GM18519 (cell line): ENCODE measurements around the gene SCN5A.

Experiments
- ATAC-seq: cut with Tn5 transposase; IDR thresholded peaks from one replicate; pipeline ENCODE4 v1.9.1; 2021; ENCODE audit warnings: mild to moderate bottlenecking, moderate library complexity; ENCODE audit not compliant: unreplicated experiment, low FRiP score

SCN5A gene

DNA sequence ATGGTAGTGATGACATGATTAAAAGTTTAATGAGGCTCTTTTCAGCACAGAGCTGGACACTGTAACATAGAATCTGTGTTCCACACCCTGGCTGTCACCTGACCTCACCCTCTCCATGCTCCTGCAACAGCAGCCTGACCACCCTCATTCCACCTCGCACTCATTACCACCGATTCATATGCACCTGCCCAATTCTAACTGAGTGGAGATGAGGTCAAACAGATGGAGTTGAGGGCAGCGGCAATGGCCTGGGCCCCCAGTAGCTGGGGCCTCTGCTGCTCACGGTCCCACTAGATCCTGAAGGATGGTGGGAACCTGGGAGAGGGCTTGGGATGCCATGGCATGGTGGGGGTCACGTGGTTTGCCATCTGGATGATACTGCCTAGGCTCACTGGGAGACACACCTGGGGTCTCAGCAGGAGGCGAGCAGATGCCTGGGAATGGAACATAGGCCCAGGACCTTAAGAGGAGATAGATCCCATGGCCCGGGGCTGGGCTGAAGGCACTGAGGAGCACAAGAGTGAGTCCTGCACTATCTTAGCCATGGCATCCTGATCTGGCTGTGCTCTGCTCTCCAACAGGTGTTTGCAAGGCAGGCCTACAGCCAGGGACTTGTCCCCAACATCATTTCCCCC, 1.3 kb downstream of the SCN5A start:
- ATAC-seq, result no peak

DNA sequence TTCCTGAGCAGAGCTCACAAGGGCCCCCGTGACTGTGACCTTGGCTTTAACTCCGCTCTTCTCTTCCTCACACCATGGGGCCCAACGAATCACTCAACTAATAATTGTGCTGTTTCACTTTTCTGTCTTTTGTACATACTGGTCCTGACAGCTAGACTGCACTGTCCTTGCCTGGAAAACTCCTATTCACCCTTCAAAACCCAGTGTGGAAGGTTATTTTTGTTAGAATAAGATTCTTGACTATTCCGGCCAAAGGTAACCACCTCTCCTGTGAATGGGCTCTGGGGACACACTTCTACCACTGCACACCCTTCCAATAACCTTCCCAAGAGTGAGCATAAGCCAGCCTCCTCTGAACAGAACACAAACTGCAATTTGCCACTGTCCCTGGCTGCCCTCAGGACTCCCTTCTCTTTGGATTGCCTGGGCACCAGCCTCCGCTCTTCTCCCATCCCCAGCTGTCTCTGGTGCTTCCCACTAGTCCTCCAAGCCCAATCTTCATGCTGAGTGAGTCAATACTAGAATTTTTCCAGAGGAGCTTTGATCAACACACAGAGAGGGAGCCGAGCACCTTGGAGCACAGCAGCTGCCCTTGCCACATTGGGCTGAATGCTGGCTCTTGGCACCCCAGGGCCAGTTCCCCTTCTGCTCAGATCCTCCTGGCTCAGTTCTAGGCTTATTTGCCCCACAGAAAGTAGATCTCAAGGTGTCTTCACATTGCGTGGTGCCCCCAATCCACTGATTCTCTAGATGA, 2.1 kb downstream of the SCN5A start:
- ATAC-seq, result no peak

DNA sequence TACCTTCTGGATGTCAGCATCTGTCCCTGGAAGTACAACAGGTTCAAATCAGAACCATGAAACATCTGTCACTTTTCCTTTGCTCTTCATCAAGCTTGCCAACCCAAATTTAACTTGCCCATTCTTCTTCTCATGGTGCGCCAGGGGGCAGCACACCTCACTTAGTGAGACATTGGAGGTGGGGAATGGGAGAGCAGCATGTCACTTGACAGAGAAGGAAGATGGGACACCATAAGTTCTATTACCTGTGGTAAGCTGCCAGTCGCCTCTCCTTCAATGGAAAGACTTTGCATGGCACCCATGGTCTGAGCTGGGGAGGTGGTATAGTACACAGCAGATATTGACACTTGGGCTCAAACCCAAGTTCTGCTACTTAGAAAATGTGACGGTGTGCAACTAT, 2.9 kb downstream of the SCN5A start:
- no peak for ATAC-seq

DNA sequence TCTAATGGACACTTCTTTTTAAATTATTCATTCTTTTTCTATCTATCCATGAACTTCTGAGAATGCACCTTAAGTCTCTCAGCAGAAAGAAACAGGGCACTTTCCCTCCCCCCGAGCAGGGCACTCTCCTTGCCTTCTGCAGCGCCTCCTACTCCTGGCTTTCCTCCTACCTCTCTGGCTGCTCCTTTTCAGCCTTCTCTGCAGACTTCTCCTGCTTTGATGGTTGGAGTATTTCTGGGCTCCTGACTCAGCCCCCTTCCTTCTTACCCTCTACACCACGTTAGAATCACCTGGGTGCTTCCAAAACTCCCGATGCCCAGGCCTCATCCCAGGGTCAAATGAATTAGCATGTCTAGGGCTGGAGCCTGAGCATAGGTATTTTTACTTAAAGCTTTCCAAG, 3.4 kb downstream of the SCN5A start:
- no peak for ATAC-seq

DNA sequence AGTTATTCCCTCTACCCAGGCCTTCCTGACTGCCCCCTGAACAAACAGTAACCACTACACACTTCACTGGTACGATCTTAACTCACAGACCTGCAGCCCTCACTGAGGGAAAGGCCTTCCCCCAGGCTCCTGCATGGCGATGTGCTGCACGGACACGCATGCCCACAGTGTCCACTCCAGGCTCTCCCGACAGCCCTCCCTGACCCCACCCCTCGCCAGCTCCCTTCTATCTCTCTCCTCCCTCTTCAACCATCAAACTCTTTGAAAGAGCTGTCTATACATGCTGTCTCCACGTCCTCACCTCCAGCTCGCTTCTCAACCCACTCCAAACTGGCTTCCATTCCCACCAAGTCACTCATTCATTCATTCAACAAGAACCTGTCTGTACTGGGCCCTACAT, 3.9 kb downstream of the SCN5A start:
- no peak for ATAC-seq

DNA sequence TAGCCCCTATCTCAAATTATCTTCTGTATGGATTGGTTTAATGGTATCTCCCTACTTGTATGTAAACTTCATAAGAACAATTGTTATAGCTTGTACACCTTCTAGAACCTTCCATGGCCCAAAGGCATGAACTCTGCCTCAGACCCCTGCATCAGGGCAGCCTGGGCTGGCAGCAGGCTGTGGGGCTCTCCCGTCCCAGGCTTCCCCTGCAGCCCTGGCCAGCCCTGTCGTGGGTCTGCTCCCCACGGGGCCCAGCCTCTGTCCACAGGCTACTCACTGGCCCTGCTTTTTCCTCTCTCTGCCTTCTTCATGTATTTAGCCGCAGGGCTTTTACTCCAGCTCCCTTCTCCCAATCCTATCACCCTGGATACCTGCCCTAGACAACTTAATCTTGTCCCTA, 4.4 kb downstream of the SCN5A start:
- no peak for ATAC-seq

DNA sequence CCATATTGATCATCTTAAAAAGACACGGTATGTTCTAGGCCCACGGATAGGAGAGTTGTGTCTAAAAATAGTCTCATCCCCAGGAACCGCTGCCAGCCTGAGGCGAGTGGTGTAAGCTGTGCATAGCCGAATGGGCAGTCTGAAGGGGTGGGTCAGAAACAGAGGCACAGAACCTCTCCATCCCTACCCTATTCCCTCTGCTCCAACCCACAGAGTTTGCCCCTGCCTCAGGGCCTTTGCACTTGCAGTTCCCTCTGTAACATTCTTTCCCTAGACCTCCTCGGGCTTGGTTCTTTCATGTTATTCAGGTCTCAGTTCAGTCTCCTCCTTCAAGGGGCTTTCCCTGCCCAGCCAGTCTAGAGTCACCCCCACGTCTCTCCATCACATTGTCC, 4.8 kb downstream of the SCN5A start:
- ATAC-seq, result no peak

DNA sequence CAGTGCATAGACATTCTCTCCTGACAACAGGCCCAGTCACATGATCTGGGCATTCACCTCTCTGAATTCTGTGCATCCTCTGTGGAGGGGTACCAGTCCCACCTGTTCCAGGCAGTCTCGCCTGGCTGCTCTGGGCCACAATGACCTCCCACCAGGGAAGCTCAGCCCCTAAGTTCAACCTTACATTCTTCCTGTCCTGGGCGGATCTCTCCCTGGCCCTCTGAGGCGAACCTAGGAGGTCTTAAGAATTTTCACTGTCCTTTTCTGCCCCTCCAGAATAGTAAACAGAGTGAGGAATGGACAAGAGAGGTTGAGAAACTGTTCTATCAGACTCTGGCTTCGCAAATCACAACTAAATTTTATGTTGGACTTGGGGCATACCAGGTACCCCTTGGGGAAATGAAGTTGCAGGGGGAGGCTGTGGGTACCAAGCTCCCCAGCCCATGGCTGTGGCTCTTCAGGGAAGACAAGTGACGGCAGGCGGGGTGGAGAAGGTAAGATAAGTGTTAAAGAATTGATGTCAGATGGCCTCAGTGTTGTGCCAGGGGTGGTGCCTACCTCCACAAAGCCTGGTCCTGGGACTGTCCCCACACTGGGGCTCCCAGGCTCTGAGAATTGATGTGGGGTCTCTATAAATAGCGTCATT, 5.3 kb downstream of the SCN5A start:
- no peak for ATAC-seq

DNA sequence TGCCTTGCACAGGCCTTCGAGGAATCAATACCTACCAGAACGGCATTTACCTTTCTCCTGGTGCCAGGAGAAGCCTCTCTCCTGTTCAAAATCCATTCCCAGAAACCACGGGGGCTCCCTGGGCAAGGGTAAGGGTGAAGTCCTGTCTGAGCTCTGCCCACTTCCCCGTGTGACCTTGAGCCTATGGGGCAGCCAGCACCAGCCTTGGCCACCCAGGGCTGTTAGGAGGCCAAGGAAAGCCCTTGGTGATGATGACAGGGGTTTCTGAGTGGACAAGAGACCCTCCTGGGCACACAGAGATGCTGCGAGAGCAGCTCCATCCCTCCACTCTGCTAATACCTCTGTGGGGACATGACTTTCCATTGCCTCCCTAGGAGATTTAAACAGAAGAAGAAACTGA, 5.9 kb downstream of the SCN5A start:
- no peak for ATAC-seq

DNA sequence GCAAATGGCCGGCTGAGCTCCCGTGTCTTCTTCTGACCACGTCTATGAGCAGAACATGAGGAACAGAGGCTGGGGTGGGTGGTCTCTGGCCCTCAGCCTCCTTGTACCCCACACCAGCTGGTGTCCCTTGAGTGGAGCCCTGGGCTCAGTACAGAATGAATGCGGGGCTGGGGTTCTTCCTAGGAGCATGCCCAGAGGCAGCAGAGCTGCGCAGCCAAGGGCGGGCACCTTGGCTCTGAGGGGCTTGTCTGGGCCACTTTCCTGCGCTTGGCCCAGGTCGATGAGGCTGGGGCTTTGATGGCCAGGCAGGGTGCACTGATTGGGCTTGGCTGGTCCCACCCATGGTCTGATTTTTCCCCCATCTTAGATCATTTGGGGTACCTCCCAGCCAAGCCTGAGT, 6.4 kb downstream of the SCN5A start:
- ATAC-seq, result no peak

DNA sequence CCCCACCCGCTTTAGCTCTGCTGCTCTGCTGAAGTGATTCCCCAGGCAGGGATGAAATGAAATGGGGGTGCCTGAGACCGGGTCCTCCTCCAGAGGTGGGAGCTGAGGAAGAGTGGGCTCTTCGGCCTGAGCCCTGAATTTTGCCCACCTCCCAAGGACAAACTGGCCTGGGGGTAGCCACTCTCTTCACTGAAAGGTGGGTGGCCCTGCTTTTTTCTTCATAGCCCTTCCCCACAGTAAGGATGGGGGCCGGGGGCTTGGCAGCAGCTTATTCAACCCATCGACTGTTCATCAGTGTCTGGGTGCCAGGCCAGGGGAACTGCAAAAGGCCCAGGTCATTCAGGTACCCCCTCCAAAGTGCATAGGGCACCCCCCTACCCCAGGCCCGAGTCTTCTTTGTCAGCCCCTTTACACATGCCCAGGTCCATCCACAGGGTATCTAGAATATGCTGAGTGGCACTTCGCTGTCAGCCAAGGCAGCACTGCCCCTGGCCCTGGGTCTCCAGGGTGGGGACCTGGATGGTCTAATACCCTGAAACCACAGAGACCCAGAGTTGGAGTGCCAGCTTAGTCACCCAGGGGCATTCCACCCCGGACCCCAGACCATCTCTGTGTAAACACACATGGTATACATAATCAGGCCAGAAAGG, 7.9 kb downstream of the SCN5A start:
- ATAC-seq, result no peak

DNA sequence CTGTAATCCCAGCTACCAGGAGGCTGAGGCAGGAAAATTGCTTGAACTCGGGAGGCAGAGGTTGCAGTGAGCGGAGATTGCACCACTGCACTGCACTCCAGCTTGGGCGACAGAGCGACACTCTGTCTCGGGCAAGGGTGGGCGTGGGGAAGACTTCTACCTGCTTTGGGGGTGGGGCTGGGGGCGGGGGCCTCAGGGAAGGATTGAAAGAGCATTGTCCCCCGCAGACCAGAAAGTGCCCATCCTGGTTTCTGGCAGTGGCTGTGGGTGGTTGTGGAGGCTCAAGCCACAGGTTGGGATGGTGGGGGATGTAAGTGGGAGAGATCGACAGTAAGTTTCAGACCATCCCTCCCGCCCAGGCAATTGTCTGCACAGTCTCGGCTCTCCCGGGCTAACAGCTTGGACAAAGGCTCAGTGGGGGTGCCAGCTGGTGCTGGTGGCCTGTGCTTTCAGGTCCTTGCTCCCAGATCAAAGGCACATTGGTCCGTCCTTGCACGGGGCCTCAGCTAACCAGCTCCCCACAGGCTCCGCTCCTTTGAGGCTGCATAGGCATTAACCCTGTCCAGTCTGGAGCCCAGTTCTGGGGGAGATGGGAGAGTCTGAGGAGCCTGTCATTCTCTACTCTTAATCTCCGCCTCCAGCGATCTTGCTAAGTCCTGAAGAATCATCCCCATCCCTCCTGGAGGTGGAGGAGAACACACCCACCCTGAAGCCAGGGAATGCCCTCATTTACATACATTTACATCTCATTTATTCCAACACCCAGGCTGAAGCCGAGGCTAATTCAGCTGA, 8.6 kb downstream of the SCN5A start:
- ATAC-seq, result no peak

DNA sequence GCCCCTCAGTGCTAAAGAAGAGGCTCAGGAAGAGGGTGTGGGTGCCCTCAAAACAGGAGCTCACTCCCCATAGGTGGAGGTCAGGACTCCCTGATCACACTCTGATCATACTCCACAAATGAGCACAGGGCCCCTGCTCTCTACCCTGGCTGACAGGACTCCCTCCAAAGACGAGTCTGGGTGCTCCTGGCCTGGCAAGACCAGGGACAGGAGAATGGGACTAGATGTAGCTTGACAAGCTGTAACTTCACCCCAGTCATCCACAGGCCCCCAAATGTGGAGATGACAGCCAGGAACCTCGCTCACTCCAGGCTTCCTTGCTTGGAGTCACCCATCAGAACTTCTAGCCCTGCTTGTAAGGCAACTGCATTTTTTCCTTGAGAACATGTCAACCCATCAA, 11.1 kb downstream of the SCN5A start:
- no peak for ATAC-seq

DNA sequence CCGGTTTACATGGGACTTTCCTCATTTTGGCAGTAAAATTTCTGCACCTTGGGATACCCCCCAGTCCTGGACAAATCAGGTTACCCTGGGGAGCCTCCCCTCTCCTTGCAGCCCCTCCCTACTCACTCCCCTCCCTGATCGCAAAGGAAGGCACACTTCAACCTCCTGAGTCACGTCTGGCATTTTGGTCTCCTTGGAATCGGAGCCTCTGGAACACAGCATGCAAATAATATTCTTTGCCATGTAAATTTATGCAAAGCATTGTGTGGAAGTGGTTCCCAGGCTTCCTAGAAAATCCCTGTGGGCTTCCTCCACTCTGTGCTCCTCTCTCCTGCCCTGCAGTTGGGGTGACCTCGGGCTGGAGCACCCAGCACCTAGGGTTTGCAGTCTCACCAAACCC, 11.6 kb downstream of the SCN5A start:
- no peak for ATAC-seq

DNA sequence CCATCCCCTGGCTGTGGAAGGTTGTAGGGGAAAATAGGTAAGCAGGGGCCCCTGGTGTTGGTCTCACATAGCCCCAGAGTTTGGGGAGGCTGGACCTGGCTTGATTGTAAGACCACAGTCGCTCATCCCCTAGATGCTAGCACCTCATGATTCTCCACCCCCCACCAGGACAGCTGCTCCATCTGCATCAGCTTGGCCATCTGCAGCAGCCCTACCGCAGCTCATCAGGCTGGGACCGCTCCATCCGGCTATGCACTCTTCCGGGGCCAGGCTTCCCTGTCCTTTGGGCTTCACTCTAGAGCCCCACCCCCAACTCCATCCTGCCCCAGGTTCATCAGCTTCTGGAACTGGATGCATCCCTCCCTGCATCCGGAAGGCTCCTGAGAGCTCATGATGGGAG, 12.6 kb downstream of the SCN5A start:
- ATAC-seq, result no peak

DNA sequence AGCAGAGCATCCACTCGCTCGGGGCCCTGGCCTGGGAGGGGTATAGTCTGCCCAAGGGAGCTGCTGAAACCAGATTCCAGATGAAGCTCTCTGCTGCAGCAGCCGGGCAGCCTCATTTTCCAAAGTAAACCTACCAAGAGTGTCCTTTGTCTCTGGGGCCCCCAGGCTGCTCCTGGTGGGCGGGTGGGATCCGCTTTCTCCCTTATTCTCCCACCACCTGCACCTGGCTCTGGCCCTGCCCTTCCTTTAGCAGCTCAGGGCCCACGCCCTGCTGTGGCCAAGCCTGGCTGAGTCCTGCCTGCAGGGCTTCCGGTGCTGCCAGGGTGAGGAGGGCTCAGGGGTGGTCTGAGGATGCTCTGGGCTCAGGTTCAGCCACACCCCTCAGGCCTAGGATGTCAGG, 13.0 kb downstream of the SCN5A start:
- no peak for ATAC-seq

DNA sequence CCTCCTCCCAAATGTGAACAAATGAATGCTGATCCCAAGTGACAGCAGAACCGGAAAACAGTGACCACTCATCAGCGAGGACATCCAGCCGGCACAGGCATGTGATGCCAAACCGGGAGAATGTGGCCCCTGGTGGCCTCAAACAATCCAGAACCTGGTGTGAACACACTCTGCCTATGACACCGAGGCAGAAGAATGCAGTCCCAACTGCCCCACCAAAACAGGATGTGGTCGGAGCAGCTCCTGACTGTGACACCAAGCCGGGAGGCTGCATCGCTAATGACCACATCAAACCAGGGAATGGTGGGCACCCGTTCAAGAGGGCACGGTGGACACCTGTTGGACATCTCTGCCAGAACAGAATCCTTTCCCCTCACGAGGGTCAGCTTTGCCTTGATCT, 15.4 kb downstream of the SCN5A start:
- no peak for ATAC-seq

DNA sequence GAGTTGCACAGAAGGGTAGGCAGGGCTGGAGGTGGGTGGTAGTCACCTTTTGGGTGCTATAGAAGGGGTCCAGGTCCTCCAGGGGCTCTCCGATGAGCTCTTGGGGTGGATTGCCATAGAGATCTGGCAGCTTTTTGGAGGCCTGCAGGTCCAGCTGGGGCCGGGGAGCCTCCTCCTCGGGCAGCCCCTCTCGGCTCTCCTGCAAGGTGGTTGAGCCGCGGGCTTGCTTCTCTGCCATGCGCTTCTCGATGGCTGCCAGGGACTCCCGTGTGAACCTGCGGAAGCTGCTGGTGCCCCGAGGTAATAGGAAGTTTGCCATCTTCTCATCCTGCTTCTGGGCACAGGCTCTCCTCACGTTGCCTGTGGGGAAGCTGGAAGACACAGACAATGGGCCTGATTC, 16.5 kb downstream of the SCN5A start:
- no peak for ATAC-seq

DNA sequence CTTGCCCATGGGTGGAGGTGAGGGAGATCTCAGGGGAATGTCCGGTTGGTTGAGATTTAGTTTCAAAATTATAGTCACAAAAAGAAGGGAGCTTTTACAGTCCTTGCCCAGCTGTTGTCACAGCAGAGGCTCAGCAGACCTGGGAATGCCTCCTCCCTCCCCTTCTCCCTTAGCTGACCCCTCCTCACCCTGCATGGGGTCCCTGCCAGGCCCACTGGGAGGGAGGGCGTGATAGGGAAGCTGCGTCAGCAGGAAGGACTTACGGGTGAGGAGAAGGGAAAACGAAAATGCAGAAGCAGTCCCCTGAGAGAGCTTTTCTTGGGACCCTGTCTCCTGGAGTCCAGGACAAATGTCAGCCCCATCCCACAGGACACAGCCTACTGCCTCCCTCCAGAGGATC, 18.9 kb downstream of the SCN5A start:
- no peak for ATAC-seq

DNA sequence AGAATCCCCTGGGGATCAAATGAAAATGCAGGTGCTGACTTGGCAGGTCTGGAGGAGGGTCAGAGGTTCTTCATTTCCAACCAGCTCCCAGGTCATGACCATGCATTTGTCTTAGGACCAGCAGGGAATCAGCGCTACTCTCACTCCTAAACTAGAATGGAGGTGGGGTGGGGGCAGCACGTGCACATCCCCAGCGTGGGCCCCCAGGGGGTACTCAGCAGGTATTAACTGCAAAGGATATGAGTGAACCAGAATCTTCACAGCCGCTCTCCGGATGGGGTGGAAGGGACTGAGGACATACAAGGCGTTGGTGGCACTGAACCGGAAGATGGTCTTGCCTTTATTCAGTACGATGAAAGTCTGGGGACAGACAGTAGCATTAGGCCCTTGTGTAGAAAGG, 19.4 kb downstream of the SCN5A start:
- no peak for ATAC-seq

DNA sequence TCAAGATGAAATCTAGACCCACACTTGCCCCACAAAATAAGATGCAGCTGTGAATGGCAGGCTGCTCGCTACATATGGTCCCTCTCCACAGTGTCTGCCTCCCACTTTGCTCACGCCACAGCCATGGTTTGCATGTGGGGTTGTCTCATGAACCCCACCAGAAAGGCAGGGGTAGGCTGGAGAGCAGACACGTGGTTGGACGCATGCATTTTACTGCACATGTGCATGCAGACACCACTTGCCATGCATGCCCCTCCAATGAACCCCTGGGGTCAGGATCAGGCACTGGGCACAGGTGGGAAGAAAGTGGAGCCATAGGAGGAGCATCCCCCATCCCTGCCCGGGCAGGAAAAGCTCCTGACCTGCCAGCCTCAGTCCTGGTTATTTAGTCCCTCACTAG, 20.7 kb downstream of the SCN5A start:
- ATAC-seq, result no peak
